ENCODE data around the gene RIPK4.

Gene RIPK4

GRCh38 chr21:41769933-41770332, 3.1 kb upstream of the RIPK4 start:
- no peak for DNase-seq (ENCODE audit: low read depth, low spot score)
- no peak overlapping the region for H3K4me3 ChIP-seq (ENCODE audit: low read depth, low read length)
- no peak for TF ChIP-seq CTCF (IDR thresholded peaks at IDR 0.05; ENCODE audit: low read depth, low read length)
- in situ Hi-C loops (cut with HindIII; ENCODE audit: low sequenced_read_pairs) = no loop called here

GRCh38 chr21:41769521-41769920, 2.7 kb upstream of the RIPK4 start:
- no peak for TF ChIP-seq CTCF (IDR thresholded peaks at IDR 0.05; ENCODE audit: low read depth, low read length)
- in situ Hi-C loops (cut with HindIII; ENCODE audit: low sequenced_read_pairs) = no loop called here
- no peak for DNase-seq (ENCODE audit: low read depth, low spot score)

DNA sequence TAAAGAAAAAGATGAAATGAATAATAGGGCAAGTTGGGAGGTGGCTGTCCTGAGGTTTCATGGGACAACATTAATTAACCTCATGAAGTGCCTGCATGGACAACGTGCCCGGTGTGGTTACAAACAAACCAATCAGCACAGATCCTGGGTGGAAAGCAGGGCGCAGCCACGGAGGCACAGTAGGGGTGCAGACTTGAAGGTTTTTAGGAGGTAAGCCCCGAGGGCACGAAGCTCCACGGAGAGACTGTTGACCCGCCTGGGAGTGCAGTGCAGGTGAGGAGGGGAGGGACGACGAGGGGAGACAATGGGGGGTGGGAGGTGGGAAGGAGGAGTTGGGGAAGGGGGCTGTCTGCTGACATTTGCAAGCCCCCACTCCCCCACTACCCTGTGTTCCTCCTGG, 2.3 kb upstream of the RIPK4 start:
- in situ Hi-C loops (cut with HindIII; ENCODE audit: low sequenced_read_pairs) = no loop called here
- H3K4me3 ChIP-seq (ENCODE audit: low read depth, low read length) = peak overlapping the region; percentile 31
- no peak for TF ChIP-seq CTCF (IDR thresholded peaks at IDR 0.05; ENCODE audit: low read depth, low read length)
- no peak for DNase-seq (ENCODE audit: low read depth, low spot score)

More at GRCh38 chr21:41769521-41769920, 2.7 kb upstream of the RIPK4 start:
- H3K4me3 ChIP-seq (ENCODE audit: low read depth, low read length) = no peak overlapping the region

DNA sequence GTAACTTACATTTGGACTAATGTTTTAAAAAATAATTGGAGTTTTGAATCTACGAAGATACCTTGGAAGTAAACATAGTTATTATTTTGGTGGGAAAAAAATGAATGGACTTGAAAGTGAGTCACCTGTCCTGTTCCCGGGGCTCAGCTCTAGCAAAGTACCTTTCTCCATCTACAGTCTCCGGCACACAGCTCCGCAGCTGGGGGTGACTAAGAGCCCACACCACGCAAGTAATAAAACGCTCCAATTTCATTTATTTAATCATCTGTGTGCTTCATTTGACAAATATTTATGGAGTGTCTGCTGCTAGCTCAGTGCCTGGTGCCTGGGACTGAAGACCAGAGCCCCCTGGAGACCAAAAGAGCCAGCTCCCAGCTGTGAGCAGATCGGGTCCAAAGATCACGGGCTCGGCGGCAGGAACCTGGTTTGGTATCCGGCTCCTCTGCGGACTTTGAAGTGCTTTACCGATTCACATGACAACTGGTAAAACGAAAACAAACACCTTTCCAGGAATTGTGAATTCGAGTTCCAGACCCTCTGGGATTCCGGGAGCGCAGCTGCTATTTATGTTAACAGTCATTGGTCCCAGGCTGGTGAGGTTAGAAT, 1.7 kb upstream of the RIPK4 start:
- peak overlapping the region; percentile 31 for H3K4me3 ChIP-seq (ENCODE audit: low read depth, low read length)
- in situ Hi-C loops (cut with HindIII; ENCODE audit: low sequenced_read_pairs) = no loop called here
- peak; percentile 56 for TF ChIP-seq CTCF (IDR thresholded peaks at IDR 0.05; ENCODE audit: low read depth, low read length)
- peak; percentile 56 for DNase-seq (ENCODE audit: low read depth, low spot score)

DNA sequence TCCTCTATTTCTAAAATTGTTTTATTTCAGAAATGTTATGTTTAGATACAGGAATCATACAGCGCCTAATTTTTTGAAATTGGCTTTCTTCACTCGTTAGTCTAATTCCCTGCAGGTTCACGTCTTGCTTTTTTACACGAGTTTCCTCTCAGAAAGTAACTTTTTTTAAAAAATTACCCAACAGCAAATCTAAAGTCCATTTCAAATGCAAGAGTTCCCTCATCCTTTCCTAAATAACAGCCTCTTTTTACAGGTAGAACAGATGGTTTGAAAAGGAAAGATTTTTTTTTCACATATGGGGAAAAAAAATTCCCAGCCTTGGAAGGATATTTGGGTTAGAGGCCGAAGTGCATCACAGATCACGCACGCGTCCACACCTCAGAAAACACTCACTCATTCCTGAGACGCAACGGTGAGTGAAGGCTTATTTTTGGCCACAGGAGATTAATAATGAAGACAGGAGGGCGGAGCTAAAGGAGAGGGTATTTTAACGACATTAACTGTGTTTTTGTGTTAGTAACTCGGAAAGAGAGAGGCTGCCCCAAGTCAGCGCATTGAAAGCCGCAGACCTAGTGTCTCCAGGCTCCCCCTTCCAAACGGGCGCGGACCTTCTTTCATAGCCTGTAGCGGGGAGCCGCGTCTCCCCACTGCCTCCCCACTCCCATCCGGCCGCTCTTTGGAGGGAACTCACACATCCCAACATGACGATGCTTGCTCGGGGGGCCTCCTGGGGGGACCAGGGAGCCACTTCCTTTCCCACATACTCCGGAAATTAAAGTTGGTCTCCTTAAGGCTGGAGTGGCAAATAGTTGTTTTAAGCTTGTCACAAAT, 969 bp upstream of the RIPK4 start:
- DNase-seq (ENCODE audit: low read depth, low spot score) = no peak

More for the DNA sequence above, 969 bp upstream of the RIPK4 start:
- no peak for TF ChIP-seq CTCF (IDR thresholded peaks at IDR 0.05; ENCODE audit: low read depth, low read length)
- peak overlapping the region; percentile 2 for H3K4me3 ChIP-seq (ENCODE audit: low read depth, low read length)
- in situ Hi-C loops (cut with HindIII; ENCODE audit: low sequenced_read_pairs) = no loop called here

Measured in astrocyte of the spinal cord (primary cell).